Measurements from ENCODE around the gene KCNH6. TPM values are rescaled to one million over a fixed set of nuclear protein-coding genes. Genes with fewer than 3 reads are reported as not detected.
A peak's percentile ranks its signal among the peaks of the same experiment; 100 is the strongest.

Gene KCNH6
- total and polyA plus RNA-seq, 9 of the 15 experiments (the other 6 are each of a cell fraction or from before 2014, with no cell fraction given) = not detected

DNA sequence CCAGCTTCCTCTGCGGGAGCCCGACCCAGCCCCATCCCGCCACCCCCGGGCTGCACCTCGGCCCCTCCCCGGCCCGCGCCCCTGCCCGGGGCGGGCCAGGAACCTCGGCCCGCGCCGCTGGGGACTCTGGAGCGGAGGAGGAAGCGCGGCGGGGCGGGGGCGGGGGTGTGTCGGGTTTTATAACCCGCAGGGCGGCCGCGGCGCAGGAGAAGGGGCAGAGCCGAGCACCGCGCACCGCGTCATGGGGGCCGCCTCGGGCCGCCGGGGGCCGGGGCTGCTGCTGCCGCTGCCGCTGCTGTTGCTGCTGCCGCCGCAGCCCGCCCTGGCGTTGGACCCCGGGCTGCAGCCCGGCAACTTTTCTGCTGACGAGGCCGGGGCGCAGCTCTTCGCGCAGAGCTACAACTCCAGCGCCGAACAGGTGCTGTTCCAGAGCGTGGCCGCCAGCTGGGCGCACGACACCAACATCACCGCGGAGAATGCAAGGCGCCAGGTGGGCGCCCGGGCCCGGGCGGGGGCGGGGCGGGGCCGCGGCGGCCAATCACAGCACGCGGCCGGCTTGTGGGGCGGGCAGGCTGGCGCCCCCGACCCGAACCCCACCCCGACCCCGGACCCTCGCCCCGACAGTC, 46.2 kb upstream of the KCNH6 start, which contains the start of gene ACE (continued):
- TF ChIP-seq, protein P1, sequence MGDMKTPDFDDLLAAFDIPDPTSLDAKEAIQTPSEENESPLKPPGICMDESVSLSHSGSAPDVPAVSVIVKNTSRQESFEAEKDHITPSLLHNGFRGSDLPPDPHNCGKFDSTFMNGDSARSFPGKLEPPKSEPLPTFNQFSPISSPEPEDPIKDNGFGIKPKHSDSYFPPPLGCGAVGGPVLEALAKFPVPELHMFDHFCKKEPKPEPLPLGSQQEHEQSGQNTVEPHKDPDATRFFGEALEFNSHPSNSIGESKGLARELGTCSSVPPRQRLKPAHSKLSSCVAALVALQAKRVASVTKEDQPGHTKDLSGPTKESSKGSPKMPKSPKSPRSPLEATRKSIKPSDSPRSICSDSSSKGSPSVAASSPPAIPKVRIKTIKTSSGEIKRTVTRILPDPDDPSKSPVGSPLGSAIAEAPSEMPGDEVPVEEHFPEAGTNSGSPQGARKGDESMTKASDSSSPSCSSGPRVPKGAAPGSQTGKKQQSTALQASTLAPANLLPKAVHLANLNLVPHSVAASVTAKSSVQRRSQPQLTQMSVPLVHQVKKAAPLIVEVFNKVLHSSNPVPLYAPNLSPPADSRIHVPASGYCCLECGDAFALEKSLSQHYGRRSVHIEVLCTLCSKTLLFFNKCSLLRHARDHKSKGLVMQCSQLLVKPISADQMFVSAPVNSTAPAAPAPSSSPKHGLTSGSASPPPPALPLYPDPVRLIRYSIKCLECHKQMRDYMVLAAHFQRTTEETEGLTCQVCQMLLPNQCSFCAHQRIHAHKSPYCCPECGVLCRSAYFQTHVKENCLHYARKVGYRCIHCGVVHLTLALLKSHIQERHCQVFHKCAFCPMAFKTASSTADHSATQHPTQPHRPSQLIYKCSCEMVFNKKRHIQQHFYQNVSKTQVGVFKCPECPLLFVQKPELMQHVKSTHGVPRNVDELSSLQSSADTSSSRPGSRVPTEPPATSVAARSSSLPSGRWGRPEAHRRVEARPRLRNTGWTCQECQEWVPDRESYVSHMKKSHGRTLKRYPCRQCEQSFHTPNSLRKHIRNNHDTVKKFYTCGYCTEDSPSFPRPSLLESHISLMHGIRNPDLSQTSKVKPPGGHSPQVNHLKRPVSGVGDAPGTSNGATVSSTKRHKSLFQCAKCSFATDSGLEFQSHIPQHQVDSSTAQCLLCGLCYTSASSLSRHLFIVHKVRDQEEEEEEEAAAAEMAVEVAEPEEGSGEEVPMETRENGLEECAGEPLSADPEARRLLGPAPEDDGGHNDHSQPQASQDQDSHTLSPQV (IDR thresholded peaks at IDR 0.05) = 0 out of 2 replicates have a peak, but pooled peaks have one; percentile 46
- no peak for TF ChIP-seq HNRNPLL (IDR thresholded peaks at IDR 0.05; ENCODE audit: low read depth, low read length, poor library complexity, severe bottlenecking)
- peak; percentile 35; the same call in 1 of the 2 replicates for TF ChIP-seq CREM (IDR thresholded peaks at IDR 0.05; ENCODE audit: low read depth)
- TF ChIP-seq, protein P2, sequence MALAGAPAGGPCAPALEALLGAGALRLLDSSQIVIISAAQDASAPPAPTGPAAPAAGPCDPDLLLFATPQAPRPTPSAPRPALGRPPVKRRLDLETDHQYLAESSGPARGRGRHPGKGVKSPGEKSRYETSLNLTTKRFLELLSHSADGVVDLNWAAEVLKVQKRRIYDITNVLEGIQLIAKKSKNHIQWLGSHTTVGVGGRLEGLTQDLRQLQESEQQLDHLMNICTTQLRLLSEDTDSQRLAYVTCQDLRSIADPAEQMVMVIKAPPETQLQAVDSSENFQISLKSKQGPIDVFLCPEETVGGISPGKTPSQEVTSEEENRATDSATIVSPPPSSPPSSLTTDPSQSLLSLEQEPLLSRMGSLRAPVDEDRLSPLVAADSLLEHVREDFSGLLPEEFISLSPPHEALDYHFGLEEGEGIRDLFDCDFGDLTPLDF (CRISPR knock-in tag; IDR thresholded peaks at IDR 0.05) = no peak
- TF ChIP-seq SMAD4 (CRISPR knock-in tag; conservative IDR thresholded peaks at IDR 0.05) = 0 out of 2 replicates have a peak, but pooled peaks have one; percentile 41
- TF ChIP-seq OTX1 (CRISPR knock-in tag; IDR thresholded peaks at IDR 0.05) = no peak
- peak; percentile 18 for TF ChIP-seq KDM5B (IDR thresholded peaks at IDR 0.05; ENCODE audit: insufficient replicate concordance, low read depth, low read length)
- no peak for TF ChIP-seq NR2F6 (CRISPR knock-in tag; IDR thresholded peaks at IDR 0.05)
- peak; percentile 75; the same call in 1 of the 2 replicates for TF ChIP-seq L3MBTL2 (IDR thresholded peaks at IDR 0.05)
- TF ChIP-seq HMGN3 (IDR thresholded peaks at IDR 0.05; ENCODE audit: borderline replicate concordance, extremely low read depth, insufficient read length, low read depth, low read length) = peak; percentile 36
- peak in 1 of 3 experiments; percentile 47 for TF ChIP-seq YY1 (IDR thresholded peaks at IDR 0.05; ENCODE audit: borderline replicate concordance in 1 of 3, control insufficient read depth in 1 of 3, extremely low read depth in 1 of 3, insufficient read depth in 3 of 3, insufficient read length in 1 of 3, insufficient replicate concordance in 2 of 3, low read depth in 1 of 3, low read length in 2 of 3)
- TF ChIP-seq ZNF766 (CRISPR knock-in tag; conservative IDR thresholded peaks at IDR 0.05) = no peak
- peak; percentile 64 for TF ChIP-seq POLR2G (IDR thresholded peaks at IDR 0.05; ENCODE audit: low read depth, low read length)
